Stimulated activated CD8-positive, alpha-beta memory T cell treated with anti-CD3 and anti-CD28 coated beads, Interleukin-15, amount 100 ng/mL, for 48 hours (primary cell): ENCODE results near the gene SLC13A5.
A peak's percentile ranks its signal among the peaks of the same experiment; 100 is the strongest.

Experiments
- DNase-seq, 2 donors: peaks; one replicate each; pipeline ENCODE4 v3.0.0-alpha.2; 2020; ENCODE audit warnings: low read depth in 2 of 2

SLC13A5 gene

DNA sequence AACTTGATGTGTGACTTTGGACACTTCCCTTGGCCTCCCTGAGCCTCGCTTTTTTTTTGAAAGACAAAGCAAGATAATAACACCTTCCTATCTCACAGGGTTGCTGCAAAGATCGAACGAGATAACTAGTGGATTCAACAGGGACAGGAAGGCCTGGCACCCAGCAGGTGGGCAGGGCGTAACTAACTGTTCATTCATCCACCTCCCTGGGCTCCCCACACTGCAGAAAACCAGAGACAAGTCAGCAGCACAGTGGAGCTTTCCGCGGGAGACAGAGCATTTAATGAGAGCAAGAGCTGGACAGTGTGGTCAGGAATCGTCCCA is 28.7 kb downstream of the SLC13A5 start:
- DNase-seq = no peak

GRCh38 chr17:6683730-6684459 is 29.3 kb downstream of the SLC13A5 start:
- DNase-seq = no peak

- DNase-seq = no peak
Measured at GRCh38 chr17:6683081-6683684, 30.0 kb downstream of the SLC13A5 start.

DNA sequence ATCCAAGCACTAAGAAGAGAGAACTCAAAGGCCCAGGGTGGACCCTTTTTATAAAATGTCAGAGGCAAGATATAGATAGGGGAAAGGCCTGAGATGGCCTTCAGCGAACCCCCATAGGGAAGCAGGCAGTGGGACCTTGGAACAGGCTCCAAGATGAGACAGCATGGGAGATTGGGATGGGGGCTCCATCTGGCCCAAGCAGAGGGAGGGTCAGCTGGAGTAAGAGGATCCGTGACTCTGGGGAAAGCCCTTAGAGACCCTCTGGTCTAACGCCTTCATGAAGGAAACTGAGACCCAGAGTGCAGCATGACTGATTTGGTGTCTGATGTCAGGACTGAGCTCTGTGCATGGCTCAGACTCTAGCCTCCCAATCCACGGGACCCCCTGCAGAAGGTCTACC is 30.8 kb downstream of the SLC13A5 start:
- no peak for DNase-seq

DNA sequence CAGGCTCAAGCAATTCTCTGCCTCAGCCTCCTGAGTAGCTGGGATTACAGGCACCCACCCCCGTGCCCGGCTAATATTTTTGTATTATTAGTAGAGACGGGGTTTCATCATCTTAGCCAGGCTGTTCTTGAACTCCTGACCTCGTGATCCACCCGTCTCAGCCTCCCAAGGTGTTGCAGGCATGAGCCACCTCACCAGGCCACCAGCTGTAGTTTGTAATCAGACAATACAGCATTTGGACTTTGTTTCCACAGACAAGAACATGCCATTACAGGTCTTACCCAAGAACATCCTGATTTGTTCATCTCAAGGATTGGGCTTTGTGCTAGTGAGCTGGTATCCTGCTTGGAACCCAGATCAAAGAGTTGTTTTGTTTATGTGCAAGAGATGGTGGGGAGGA is 31.5 kb downstream of the SLC13A5 start:
- DNase-seq = no peak

GRCh38 chr17:6681176-6681575 is 32.0 kb downstream of the SLC13A5 start:
- no peak for DNase-seq

GRCh38 chr17:6679241-6679640 is 33.9 kb downstream of the SLC13A5 start:
- DNase-seq = no peak

- DNase-seq = no peak
Measured at GRCh38 chr17:6677946-6678345, 35.2 kb downstream of the SLC13A5 start.

GRCh38 chr17:6677158-6677831 is 35.9 kb downstream of the SLC13A5 start:
- DNase-seq = peak in 1 of 2 donors; percentile 22

- no peak for DNase-seq
Measured at GRCh38 chr17:6676802-6677157, 36.4 kb downstream of the SLC13A5 start.

GRCh38 chr17:6675201-6675825 is 37.9 kb downstream of the SLC13A5 start:
- DNase-seq = no peak

GRCh38 chr17:6674586-6674985 is 38.6 kb downstream of the SLC13A5 start:
- DNase-seq = no peak

DNA sequence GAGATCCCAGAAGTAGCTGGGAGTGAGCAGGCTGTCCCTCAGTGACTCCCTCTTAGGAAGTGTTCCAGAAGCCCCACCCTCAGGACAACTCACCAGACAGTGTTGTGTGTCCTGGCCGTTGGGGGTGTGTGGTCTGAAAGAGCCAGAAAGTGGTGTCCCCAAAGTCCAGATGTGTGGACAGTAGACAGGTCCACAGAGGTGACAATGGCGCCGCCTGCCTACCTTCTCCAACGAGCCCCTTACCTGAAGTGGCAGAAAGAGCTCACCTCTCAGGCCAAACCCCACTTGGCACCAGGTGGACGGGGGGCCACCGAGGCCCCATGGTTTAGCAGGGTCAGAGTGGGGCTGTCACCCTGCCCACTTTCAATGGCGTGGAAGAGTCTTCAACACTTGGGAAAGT is 41.7 kb downstream of the SLC13A5 start:
- DNase-seq = no peak

GRCh38 chr17:6670999-6671398 is 42.2 kb downstream of the SLC13A5 start:
- DNase-seq = no peak

GRCh38 chr17:6670571-6670970 is 42.6 kb downstream of the SLC13A5 start:
- no peak for DNase-seq

DNA sequence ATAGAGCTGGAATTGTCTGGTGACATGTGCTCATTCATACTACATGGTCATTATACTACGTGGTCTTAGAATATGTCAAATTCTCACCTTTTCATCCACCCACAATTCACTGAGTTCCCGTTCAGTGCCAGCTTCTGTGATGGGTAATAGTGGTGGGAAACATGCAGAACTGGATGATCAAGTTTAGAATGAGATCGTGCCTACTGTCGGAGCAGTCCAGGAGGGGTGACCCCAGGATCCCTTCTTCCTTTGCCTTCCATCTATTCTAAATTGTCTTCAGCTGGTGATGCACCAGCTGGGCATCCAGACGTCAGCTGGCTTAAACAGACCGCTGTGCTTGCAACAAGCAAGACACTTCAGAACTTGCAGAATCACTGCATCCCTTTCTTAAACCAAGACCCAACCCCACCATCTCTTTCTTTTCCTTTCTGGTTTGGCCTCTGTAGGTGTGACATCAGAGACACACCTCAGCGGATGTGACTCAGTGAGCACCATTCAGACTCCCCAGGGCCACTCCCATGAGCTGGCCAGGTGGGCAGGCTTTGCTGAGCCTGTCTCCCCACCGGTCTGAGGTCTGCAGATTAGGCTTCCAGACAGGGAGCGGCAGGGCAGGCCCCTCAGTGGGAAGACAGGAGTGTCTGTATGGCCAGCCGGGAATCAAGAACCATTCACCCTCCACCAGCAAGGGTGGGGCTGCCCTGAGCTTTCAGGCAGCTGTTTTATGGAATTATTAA is 43.5 kb downstream of the SLC13A5 start:
- DNase-seq = no peak

GRCh38 chr17:6668727-6669425 is 44.3 kb downstream of the SLC13A5 start:
- DNase-seq = no peak

DNA sequence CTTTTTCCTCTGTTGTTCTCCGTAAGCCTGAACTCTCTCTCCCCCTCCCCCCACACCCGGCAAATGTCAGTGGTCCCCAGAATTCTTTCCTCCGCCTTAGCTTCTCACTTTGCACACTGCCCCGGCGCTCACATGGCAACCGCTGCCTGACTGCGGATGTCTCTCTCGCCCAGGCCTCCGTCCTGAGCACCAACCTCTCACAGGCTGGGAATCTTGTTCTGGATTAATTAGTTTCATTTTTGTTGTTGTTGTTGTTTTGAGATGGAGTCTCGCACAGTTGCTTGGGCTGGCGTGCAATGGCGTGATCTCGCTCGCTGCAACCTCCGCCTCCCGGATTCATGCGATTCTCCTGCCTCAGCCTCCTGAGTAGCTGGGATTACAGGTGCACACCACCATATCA is 45.0 kb downstream of the SLC13A5 start:
- DNase-seq = no peak

DNA sequence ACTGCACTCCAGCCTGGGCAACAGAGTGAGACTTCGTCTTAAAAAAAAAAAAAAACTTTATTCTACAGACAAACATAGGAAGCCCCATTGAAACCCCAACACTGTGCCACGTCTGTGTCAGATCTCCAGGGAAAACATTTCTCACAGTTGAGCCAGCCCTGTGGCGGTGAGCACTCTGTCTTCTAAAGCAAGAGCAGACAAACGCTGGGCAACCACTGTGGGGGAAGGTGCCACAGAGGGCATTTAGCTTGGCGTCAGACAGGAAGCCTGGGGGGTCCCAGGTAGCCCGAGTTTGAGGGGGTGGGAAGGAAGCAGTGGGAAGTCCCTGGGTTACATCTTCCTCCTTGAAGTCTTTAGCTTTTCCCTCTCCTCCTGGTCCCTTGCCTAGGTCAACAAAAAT is 45.7 kb downstream of the SLC13A5 start:
- DNase-seq = no peak

- no peak for DNase-seq
Measured at GRCh38 chr17:6666557-6666956, 46.6 kb downstream of the SLC13A5 start.

DNA sequence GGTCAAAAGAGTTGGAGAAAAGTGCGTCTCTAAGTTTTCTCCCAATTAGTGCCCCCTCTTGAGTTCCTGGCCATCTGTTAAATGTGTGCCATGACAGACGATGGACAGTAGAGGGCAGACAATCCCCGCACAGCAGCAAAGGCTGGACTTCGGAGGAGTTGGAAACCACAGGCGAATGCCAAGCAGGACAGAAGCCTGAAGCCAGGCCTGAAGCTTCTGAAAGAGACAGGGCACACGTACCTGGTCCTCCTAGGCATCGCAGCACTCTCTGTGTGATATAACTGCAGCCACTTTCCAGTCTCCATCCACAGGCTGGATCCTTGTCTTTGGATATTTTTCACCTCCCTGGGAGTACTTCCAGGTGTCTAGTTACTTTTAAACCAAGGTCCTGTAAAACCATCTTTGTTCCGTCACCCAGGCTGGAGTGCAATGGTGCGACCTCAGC is 47.1 kb downstream of the SLC13A5 start:
- peak in 1 of 2 donors; percentile 32 for DNase-seq
